ENCODE data around the gene PPP1R1C.

The PPP1R1C gene

DNA sequence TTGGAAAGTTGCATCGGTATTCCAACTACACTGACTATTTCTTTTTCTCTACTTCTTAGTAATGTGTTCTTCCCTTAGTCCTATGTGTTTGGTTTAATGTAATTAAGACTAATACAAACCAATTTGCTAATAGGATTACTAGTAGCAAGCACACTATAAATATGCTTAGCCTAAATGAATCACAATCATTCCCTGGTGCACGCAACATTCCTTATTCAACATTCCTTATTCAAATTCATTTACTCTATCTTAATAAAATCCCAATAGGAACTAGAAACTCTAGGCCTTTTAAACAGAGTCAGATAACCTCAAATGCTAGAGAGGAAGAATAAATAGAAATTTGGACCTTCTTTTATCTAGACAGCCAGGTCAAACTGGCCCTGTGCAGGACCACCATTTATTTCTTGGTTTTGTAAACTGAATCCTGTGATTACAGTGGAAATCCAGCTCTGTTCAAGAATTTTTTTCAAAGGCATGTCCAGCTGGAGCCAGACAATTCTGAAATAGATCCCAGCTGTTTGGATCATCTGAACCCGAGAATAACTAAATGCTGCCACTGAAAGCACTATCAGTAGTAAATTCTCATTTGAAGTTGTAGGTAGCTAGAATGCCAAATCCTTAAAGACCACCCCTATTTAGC is 103.1 kb downstream of the PPP1R1C start:
- Histone ChIP-seq H3K9ac (ENCODE audit: low read depth, low read length) (no peak overlapping the region), H3K4me3 (ENCODE audit: low read length) (no peak overlapping the region), H3K4me1 (ENCODE audit: insufficient read depth, low read length) (peaks cover 4% of the 10 kb centered on the region; the same call in 1 of the 2 replicates), H3K9me3 (ENCODE audit: insufficient read depth, low read depth, low read length) (no peaks in the 10 kb centered on the region), H3K27ac (ENCODE audit: low read depth, low read length) (no peak overlapping the region), H3K27me3 (ENCODE audit: insufficient read depth, low read length) (no peaks in the 10 kb centered on the region), H3K36me3 (ENCODE audit: insufficient read depth, low read length) (no peaks in the 10 kb centered on the region)
- WGBS = 96% methylated on average over 2 of the region's 3 CpGs

DNA sequence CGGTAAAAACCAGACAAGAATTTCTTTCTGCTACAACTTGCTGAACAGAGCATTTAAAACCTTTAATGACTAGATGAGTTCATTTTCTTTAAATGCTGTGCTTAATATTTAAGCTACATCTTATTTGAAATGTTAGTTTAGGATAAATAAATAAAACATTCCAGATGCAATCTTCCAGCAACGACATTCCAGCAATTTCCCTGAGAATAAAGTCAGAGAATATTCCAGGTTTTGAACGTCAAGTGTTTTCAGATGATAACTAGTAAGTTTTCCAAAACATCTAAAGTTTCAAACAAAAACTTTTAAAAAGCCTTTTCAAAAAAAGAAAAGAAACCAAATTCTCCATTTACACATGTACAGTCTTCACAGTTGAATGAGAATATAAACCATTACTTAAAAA is 104.8 kb downstream of the PPP1R1C start:
- Histone ChIP-seq H3K36me3 (ENCODE audit: insufficient read depth, low read length) (no peaks in the 10 kb centered on the region), H3K27ac (ENCODE audit: low read depth, low read length) (no peak overlapping the region), H3K9ac (ENCODE audit: low read depth, low read length) (no peak overlapping the region), H3K4me1 (ENCODE audit: insufficient read depth, low read length) (peaks cover 4% of the 10 kb centered on the region; the same call in 1 of the 2 replicates), H3K27me3 (ENCODE audit: insufficient read depth, low read length) (no peaks in the 10 kb centered on the region), H3K4me3 (ENCODE audit: low read length) (no peak overlapping the region), H3K9me3 (ENCODE audit: insufficient read depth, low read depth, low read length) (no peaks in the 10 kb centered on the region)
- WGBS = 93% methylated on average over 2 of the region's 3 CpGs

DNA sequence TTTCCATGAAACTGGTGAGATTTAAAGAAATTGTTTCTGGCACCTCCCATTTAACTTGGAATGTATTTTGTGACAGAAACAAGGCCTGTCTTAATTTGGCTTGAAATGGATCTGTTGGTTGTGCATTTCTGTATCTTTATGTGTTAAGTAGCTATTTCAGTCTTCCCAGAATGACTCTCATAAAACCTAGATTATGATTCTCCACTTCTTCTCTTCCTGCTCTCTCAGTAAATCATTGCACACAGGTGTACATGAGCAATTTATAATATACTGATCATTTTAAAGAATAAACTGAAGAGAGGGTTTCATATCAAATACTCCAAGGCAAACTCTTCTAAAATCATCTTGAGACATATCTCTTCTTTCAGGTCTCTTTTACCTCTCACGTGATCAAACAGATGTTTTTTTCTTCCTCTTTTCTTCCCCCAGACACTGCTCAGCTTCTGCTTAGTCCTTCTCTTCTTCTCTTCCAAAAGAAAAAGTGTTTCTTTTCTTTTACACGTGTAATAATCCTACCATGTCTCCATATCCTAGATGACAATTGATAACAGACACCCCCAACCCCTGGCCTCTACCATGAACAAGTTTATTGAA is 112.0 kb downstream of the PPP1R1C start:
- H3K9ac ChIP-seq (ENCODE audit: low read depth, low read length) = no peak overlapping the region
- WGBS = 92% methylated on average over 2 of the region's 2 CpGs
- H3K27ac ChIP-seq (ENCODE audit: low read depth, low read length) = no peak overlapping the region
- no peak overlapping the region for H3K4me3 ChIP-seq (ENCODE audit: low read length)
- H3K4me1 ChIP-seq (ENCODE audit: insufficient read depth, low read length) = peaks cover 6% of the 10 kb centered on the region
- no peaks in the 10 kb centered on the region for H3K9me3 ChIP-seq (ENCODE audit: insufficient read depth, low read depth, low read length)
- H3K27me3 ChIP-seq (ENCODE audit: insufficient read depth, low read length) = no peaks in the 10 kb centered on the region
- no peaks in the 10 kb centered on the region for H3K36me3 ChIP-seq (ENCODE audit: insufficient read depth, low read length)

DNA sequence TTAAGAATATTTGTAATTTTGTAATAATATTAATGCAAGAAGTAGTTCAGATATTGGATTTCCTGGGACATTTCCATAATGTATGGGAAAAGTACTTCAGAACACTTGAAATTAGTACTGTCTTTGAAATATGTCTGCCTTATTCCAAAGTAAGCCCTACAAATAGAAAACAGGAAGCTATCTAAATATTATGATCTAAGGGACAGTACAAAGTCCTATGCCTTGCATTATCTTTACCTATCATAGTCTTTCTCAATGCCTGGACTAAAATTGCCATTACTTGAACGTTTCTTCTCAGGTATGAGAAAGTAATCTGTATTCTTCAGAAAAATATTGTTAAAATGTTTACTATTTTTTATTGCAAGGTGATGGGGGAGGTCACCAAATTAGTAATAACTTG is 113.0 kb downstream of the PPP1R1C start:
- Histone ChIP-seq H3K9ac (ENCODE audit: low read depth, low read length) (no peak overlapping the region), H3K27ac (ENCODE audit: low read depth, low read length) (no peak overlapping the region), H3K9me3 (ENCODE audit: insufficient read depth, low read depth, low read length) (no peaks in the 10 kb centered on the region), H3K36me3 (ENCODE audit: insufficient read depth, low read length) (no peaks in the 10 kb centered on the region), H3K4me3 (ENCODE audit: low read length) (no peak overlapping the region), H3K4me1 (ENCODE audit: insufficient read depth, low read length) (peaks cover 10% of the 10 kb centered on the region), H3K27me3 (ENCODE audit: insufficient read depth, low read length) (no peaks in the 10 kb centered on the region)
- WGBS = no CpG with 5 or more reads among the region's 1 CpG

DNA sequence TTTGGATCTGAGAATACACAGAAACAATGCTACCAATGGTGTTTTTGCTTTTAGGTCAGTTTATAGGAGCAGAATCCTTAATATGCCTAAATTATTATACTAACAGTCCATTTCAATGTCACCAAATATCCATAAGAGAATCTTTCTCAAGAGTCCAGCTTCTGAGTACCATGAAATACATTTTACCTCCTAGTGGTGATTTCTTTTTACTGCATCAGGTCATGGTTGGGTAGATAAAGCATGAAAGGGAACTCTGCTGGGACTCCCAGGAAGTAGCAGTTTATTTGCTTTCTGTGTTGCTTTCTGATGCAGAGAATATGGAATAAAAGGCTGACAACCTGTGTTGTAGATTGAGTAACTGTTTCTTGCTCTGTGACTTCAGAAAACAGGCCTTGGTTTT is 115.6 kb downstream of the PPP1R1C start:
- H3K4me3 ChIP-seq (ENCODE audit: low read length) = no peak overlapping the region
- no peaks in the 10 kb centered on the region for H3K9me3 ChIP-seq (ENCODE audit: insufficient read depth, low read depth, low read length)
- peaks cover 10% of the 10 kb centered on the region for H3K4me1 ChIP-seq (ENCODE audit: insufficient read depth, low read length)
- H3K36me3 ChIP-seq (ENCODE audit: insufficient read depth, low read length) = no peaks in the 10 kb centered on the region
- no peaks in the 10 kb centered on the region for H3K27me3 ChIP-seq (ENCODE audit: insufficient read depth, low read length)
- H3K27ac ChIP-seq (ENCODE audit: low read depth, low read length) = no peak overlapping the region
- no peak overlapping the region for H3K9ac ChIP-seq (ENCODE audit: low read depth, low read length)

DNA sequence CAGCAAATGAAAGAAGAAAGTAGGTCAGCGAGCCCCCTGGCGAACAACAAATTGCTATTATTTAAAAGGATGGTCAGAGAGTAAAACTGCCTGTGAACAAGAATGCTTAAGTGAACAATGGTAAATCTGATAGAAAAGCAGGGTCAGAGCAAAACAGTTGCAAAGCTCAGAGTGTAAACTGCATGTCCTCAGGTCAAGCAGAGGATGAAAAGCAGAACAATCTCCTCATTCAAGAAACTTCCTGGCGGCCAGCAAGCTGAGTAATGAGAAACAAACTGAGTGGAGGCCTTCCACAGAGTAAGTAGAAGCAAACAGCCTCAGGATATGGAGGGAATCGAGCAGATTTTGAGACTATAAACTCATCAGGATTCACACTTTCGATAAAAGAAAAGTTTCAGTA is 117.9 kb downstream of the PPP1R1C start:
- H3K36me3 ChIP-seq (ENCODE audit: insufficient read depth, low read length) = no peaks in the 10 kb centered on the region
- H3K4me3 ChIP-seq (ENCODE audit: low read length) = no peak overlapping the region
- H3K9me3 ChIP-seq (ENCODE audit: insufficient read depth, low read depth, low read length) = no peaks in the 10 kb centered on the region
- H3K27me3 ChIP-seq (ENCODE audit: insufficient read depth, low read length) = no peaks in the 10 kb centered on the region
- WGBS = 93% methylated on average over 5 of the region's 5 CpGs
- H3K4me1 ChIP-seq (ENCODE audit: insufficient read depth, low read length) = peaks cover 10% of the 10 kb centered on the region
- H3K9ac ChIP-seq (ENCODE audit: low read depth, low read length) = no peak overlapping the region
- H3K27ac ChIP-seq (ENCODE audit: low read depth, low read length) = no peak overlapping the region

DNA sequence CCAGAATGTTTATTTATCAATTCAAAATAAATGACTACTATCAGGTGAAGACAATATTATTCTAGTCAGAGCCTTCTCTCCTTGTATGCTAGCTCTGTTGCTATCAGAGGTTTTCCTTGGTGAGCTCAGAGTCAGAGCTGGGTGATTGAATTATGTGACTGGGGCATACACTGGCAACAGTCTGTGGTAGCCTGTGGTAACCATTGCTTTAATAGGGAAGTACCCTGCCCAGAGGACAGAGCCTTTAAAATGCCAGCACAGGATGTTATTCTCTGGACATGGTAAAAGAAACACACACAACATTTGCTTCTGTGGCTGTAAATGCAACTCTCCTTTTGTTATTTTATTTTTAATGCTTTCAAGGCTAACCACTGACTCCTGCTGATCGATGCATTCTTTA is 124.7 kb downstream of the PPP1R1C start:
- Histone ChIP-seq H3K9ac (ENCODE audit: low read depth, low read length) (no peak overlapping the region), H3K4me1 (ENCODE audit: insufficient read depth, low read length) (peaks cover 8% of the 10 kb centered on the region; the same call in 1 of the 2 replicates), H3K27me3 (ENCODE audit: insufficient read depth, low read length) (no peaks in the 10 kb centered on the region), H3K36me3 (ENCODE audit: insufficient read depth, low read length) (no peaks in the 10 kb centered on the region), H3K9me3 (ENCODE audit: insufficient read depth, low read depth, low read length) (no peaks in the 10 kb centered on the region), H3K4me3 (ENCODE audit: low read length) (no peak overlapping the region), H3K27ac (ENCODE audit: low read depth, low read length) (no peak overlapping the region)
- 100% methylated on average over 1 of the region's 1 CpG for WGBS

DNA sequence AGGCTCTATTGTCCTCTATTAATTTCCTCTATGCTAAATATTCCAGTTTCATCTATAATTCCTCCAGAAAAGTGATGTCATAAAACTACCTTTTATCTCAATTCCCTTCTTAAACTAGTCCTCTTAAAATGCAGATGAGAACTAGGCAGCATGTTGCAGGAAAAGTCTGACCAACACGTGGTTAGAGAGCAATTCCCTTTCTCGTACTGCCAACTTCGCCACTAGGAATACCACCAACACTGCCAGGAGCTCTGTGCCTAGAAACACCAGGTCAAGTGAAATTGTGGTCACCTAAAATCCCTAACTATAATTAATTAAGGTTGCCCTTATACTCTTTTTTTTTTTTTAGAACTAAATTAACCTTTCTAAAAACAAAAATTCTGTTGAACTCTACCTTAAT is 127.7 kb downstream of the PPP1R1C start:
- Histone ChIP-seq H3K27ac (ENCODE audit: low read depth, low read length) (no peak overlapping the region), H3K27me3 (ENCODE audit: insufficient read depth, low read length) (no peaks in the 10 kb centered on the region), H3K4me1 (ENCODE audit: insufficient read depth, low read length) (peaks cover 8% of the 10 kb centered on the region; the same call in 1 of the 2 replicates), H3K9me3 (ENCODE audit: insufficient read depth, low read depth, low read length) (no peaks in the 10 kb centered on the region), H3K36me3 (ENCODE audit: insufficient read depth, low read length) (no peaks in the 10 kb centered on the region), H3K4me3 (ENCODE audit: low read length) (no peak overlapping the region), H3K9ac (ENCODE audit: low read depth, low read length) (no peak overlapping the region)
- 74% methylated on average over 3 of the region's 3 CpGs for whole genome bisulfite sequencing

DNA sequence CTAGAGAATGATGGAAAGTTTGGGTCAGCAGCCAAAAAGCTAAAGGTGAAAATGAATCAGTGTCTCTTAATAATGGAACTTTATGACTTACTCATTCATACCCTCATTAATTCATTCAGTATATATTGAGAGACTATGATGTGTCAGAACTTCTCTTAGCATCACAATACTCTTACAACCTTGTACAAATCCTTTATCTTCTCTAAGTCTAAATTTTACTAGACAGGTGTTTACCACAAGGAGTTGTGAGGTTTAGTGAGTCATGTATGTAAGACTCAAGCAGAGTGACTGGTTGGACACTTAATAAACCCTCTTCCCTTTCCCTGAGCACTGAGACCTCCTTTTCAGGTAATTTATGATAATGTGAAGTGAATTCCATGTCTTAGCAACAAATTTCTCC is 129.6 kb downstream of the PPP1R1C start:
- Histone ChIP-seq H3K9ac (ENCODE audit: low read depth, low read length) (no peak overlapping the region), H3K36me3 (ENCODE audit: insufficient read depth, low read length) (no peaks in the 10 kb centered on the region), H3K27ac (ENCODE audit: low read depth, low read length) (no peak overlapping the region), H3K9me3 (ENCODE audit: insufficient read depth, low read depth, low read length) (no peaks in the 10 kb centered on the region), H3K4me3 (ENCODE audit: low read length) (no peak overlapping the region), H3K27me3 (ENCODE audit: insufficient read depth, low read length) (no peaks in the 10 kb centered on the region), H3K4me1 (ENCODE audit: insufficient read depth, low read length) (peaks cover 8% of the 10 kb centered on the region; the same call in 1 of the 2 replicates)

DNA sequence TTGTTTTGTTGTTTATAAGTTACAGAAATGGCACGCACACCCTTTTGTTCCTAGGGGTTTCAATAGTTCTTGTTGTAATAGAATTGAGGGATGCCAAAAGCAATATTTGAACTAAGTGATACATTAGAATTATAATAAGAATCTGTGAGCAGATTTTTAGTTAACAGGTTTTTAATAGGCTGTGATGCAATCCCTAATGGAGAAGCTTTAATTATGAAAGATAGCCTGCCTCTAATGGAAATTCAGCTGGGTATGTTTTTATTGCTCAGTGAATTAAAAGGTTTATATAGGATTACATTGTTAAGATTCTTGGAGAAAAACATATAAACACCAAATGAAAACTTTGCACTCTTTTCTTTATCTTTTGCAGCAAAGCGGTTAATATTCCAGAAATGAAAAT is 131.1 kb downstream of the PPP1R1C start:
- Histone ChIP-seq H3K27ac (ENCODE audit: low read depth, low read length) (no peak overlapping the region), H3K9ac (ENCODE audit: low read depth, low read length) (no peak overlapping the region), H3K9me3 (ENCODE audit: insufficient read depth, low read depth, low read length) (no peaks in the 10 kb centered on the region), H3K27me3 (ENCODE audit: insufficient read depth, low read length) (no peaks in the 10 kb centered on the region), H3K4me3 (ENCODE audit: low read length) (no peak overlapping the region), H3K4me1 (ENCODE audit: insufficient read depth, low read length) (no peaks in the 10 kb centered on the region), H3K36me3 (ENCODE audit: insufficient read depth, low read length) (no peaks in the 10 kb centered on the region)
- 95% methylated on average over 1 of the region's 2 CpGs for WGBS

DNA sequence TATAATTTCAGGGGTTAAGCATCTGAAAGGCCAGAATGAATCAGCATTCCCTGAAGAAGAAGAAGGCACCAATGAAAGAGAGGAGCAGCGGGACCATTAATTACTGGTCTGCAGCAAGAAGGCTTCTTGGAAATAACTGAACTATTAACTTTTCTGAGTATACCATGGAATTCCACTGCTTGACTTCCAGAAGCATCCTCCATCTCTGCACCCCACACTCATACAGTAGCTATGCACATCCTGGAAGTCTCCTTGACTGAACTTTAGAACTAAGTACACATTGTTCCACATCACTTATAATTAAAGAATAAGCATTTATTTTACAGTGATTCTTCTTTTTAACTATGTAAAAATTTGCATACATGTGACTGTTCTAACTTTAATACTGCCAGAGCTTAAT is 131.5 kb downstream of the PPP1R1C start:
- no peaks in the 10 kb centered on the region for H3K27me3 ChIP-seq (ENCODE audit: insufficient read depth, low read length)
- WGBS = 100% methylated on average over 1 of the region's 1 CpG
- no peak overlapping the region for H3K9ac ChIP-seq (ENCODE audit: low read depth, low read length)
- no peak overlapping the region for H3K27ac ChIP-seq (ENCODE audit: low read depth, low read length)
- no peaks in the 10 kb centered on the region for H3K4me1 ChIP-seq (ENCODE audit: insufficient read depth, low read length)
- no peaks in the 10 kb centered on the region for H3K9me3 ChIP-seq (ENCODE audit: insufficient read depth, low read depth, low read length)
- H3K4me3 ChIP-seq (ENCODE audit: low read length) = no peak overlapping the region
- H3K36me3 ChIP-seq (ENCODE audit: insufficient read depth, low read length) = no peaks in the 10 kb centered on the region
